ENCODE results near the gene HHAT. TPM values are rescaled to one million over a fixed set of nuclear protein-coding genes. Genes with fewer than 3 reads are reported as not detected.

HHAT gene
- total RNA-seq, 1 donor from 2014 or later: 2.9 TPM

DNA sequence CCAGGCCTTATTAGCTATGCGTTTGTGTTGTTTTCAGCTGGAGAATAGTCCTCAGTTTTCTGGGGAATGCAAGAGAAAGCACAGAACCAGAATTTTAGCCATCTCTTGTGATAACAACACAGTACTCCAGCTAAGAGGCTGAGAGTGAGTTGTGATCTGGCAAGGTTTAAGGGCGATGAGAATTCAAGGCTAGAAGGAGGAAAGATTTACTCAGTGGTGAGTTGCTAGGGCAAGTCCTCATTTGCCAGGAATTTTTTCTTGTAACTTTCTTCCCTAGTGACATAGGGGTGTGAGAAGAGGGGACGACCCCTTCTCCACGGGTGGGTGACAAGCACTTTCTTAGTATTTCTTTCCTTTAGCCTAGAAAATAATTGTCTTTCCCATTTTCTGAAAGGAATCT is 53.2 kb downstream of the HHAT start:
- no peak overlapping the region for H3K4me3 ChIP-seq (ENCODE audit: low read depth, low read length)
- H3K27me3 ChIP-seq (ENCODE audit: control insufficient read depth, insufficient read depth, low read length): no peaks in the 10 kb centered on the region

DNA sequence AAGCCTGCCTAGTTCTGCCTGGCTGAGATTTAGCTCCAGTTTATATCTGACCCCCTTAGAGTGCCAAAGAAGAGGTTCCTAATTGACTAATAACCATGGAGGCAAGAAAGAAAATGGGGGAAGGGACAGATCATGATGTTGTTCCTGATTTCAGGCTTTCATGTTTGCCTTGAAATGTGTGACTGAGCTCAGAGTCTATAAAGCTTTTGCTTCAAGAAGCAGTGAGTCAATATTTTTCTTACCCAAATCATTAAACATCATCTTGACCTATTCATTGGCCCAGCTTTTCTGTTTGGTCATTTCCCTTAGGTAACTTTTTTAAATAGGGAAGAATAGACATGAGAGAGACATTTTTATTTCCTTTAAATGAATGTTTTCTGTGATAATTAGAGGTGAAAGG is 55.9 kb downstream of the HHAT start:
- FAIRE-seq (no peak), DNase-seq (ENCODE audit: low read depth) (no peak)
- Histone ChIP-seq H3K27me3 (ENCODE audit: control insufficient read depth, insufficient read depth, low read length) (no peaks in the 10 kb centered on the region), H3K4me3 (ENCODE audit: low read depth, low read length) (no peak overlapping the region), H3K36me3 (ENCODE audit: control insufficient read depth, insufficient read depth, low read length) (no peaks in the 10 kb centered on the region)
- TF ChIP-seq, protein P1, sequence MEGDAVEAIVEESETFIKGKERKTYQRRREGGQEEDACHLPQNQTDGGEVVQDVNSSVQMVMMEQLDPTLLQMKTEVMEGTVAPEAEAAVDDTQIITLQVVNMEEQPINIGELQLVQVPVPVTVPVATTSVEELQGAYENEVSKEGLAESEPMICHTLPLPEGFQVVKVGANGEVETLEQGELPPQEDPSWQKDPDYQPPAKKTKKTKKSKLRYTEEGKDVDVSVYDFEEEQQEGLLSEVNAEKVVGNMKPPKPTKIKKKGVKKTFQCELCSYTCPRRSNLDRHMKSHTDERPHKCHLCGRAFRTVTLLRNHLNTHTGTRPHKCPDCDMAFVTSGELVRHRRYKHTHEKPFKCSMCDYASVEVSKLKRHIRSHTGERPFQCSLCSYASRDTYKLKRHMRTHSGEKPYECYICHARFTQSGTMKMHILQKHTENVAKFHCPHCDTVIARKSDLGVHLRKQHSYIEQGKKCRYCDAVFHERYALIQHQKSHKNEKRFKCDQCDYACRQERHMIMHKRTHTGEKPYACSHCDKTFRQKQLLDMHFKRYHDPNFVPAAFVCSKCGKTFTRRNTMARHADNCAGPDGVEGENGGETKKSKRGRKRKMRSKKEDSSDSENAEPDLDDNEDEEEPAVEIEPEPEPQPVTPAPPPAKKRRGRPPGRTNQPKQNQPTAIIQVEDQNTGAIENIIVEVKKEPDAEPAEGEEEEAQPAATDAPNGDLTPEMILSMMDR (IDR thresholded peaks at IDR 0.05; ENCODE audit: insufficient read depth, low read length, severe bottlenecking): no peak

More for the DNA sequence above, 53.2 kb downstream of the HHAT start:
- H3K36me3 ChIP-seq (ENCODE audit: control insufficient read depth, insufficient read depth, low read length): no peaks in the 10 kb centered on the region
- DNase-seq (ENCODE audit: low read depth) (no peak), FAIRE-seq (no peak)
- TF ChIP-seq, protein P1 (IDR thresholded peaks at IDR 0.05; ENCODE audit: insufficient read depth, low read length, severe bottlenecking): no peak

DNA sequence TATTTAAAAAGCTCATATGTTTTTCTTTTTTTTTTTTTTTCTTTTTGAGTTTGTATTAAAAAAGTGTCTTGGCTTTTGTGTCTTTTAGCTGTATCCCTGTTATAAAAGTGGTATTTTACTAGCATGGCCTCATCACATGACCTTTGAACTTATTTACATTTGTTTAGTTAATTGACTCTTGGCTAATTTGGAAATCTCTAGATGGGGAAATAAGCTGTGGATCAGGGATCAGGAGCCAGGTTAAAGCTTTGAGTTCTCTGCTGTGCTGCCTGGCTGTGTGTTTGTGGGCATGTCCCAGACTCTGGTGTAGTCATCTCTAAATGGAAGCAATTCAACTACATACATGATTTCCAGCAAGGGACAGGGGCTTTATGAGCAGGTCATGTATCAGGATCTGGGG is 56.5 kb downstream of the HHAT start:
- H3K36me3 ChIP-seq (ENCODE audit: control insufficient read depth, insufficient read depth, low read length): no peaks in the 10 kb centered on the region
- TF ChIP-seq, protein P1 (IDR thresholded peaks at IDR 0.05; ENCODE audit: insufficient read depth, low read length, severe bottlenecking): no peak
- FAIRE-seq: no peak

DNA sequence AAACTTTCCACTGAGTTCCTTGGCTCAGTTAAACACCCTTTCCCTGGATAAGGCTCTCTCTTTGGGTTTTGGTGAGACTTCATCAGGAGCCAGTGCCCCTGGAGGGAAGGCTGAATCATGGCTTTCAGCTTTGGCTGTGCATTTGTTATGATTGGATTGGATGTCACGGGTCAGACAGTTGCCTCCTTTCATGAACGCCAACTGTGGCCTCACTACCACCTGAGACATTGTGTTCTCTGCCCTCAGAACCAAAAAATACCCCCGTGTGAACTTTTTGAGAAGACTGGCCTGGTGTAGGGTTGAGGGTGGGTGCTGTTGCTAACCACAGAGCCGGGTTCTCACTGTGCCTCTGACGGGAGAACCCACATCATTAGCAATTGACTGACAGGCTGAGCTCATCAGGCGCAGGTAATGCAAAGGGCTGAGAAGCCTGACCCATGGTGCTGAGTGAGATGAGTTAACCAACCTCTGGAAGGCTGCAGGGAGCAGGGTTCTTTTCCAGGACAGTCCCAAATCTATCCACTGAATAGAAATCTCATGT is 65.6 kb downstream of the HHAT start:
- DNase-seq (ENCODE audit: low read depth): no peak
- H3K27me3 ChIP-seq (ENCODE audit: control insufficient read depth, insufficient read depth, low read length): no peaks in the 10 kb centered on the region
- no peak for FAIRE-seq
- H3K36me3 ChIP-seq (ENCODE audit: control insufficient read depth, insufficient read depth, low read length): no peaks in the 10 kb centered on the region
- no peak overlapping the region for H3K4me3 ChIP-seq (ENCODE audit: low read depth, low read length)
- TF ChIP-seq, protein P1 (IDR thresholded peaks at IDR 0.05; ENCODE audit: insufficient read depth, low read length, severe bottlenecking): no peak

More for the DNA sequence above, 56.5 kb downstream of the HHAT start:
- H3K27me3 ChIP-seq (ENCODE audit: control insufficient read depth, insufficient read depth, low read length): no peaks in the 10 kb centered on the region
- H3K4me3 ChIP-seq (ENCODE audit: low read depth, low read length): no peak overlapping the region
- DNase-seq (ENCODE audit: low read depth): no peak

DNA sequence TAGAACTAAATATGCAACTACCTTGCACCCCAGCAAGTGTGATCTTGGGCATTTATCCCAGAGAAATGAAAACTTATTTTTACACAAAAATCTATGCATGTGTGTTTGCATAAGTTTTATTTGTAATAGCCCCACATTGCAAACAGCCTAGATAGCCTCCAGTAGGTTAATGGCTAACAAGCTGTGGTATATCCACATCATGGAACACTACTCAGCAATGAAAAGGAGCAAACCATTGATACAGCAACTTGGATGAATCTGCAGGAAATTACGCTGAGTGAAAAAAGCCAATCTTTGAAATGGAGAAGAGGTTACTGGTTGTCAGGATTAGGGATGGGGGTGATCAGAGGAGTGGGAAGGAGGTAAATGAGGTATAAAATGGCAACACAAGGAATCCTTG is 67.8 kb downstream of the HHAT start:
- FAIRE-seq (no peak), DNase-seq (ENCODE audit: low read depth) (no peak)
- H3K36me3 ChIP-seq (ENCODE audit: control insufficient read depth, insufficient read depth, low read length): no peaks in the 10 kb centered on the region
- no peak overlapping the region for H3K4me3 ChIP-seq (ENCODE audit: low read depth, low read length)
- TF ChIP-seq, protein P1 (IDR thresholded peaks at IDR 0.05; ENCODE audit: insufficient read depth, low read length, severe bottlenecking): no peak
- no peaks in the 10 kb centered on the region for H3K27me3 ChIP-seq (ENCODE audit: control insufficient read depth, insufficient read depth, low read length)

DNA sequence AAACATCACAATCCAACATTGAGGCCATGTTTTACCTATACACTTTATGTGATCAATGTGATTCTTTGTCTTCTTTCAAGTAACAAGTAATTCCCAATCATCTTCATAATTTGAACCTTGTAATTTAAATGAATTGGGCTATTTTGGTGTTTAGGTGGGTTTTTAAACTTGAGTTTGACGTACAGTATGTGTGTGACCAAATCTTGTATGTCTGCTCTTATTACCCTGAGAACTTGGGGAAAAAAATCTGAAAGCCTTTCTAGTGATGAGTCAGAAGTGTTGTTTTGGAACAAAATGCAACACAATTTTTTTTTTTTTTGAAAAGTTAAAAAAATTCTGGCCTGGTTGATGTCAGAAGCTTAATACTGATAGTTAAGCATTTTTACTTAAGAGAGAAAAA is 68.5 kb downstream of the HHAT start:
- TF ChIP-seq, protein P1 (IDR thresholded peaks at IDR 0.05; ENCODE audit: insufficient read depth, low read length, severe bottlenecking): no peak
- FAIRE-seq (no peak), DNase-seq (ENCODE audit: low read depth) (no peak)
- Histone ChIP-seq H3K27me3 (ENCODE audit: control insufficient read depth, insufficient read depth, low read length) (peaks cover 2% of the 10 kb centered on the region), H3K36me3 (ENCODE audit: control insufficient read depth, insufficient read depth, low read length) (no peaks in the 10 kb centered on the region), H3K4me3 (ENCODE audit: low read depth, low read length) (no peak overlapping the region)

All from bronchial epithelial cell (primary cell).